Activated naive CD8-positive, alpha-beta T cell treated with anti-CD3 and anti-CD28 coated beads, Interleukin-2, amount 10 ng/mL, durations not matched to agents 7 days and 5 days (primary cell): ENCODE results near the gene KIF26B. TPM values are rescaled to one million over a fixed set of nuclear protein-coding genes. Genes with fewer than 3 reads are reported as not detected.

Source experiments
- ATAC-seq: fragments of 150-1000 bp; cut with Tn5 transposase; one replicate; pipeline ENCODE4 v1.10.0; 2021; ENCODE audit warnings: low read depth, moderate library complexity
- POLR2A ChIA-PET: fragments of 350-600 bp; sonication (Branson Sonifier 250); formaldehyde crosslinking; loops from one replicate; lab custom pipeline; 2021; ENCODE audit warnings: antibody characterized with exemption; lab: Charles Lee
- DNase-seq: peaks from one replicate; pipeline ENCODE4 v3.0.0; 2021
- H3K27ac Mint-ChIP-seq: one replicate; pipeline ENCODE4 v1.8.0; 2022; ENCODE audit warnings: mild to moderate bottlenecking, mixed read lengths
- H3K27me3 Mint-ChIP-seq: one replicate; pipeline ENCODE4 v1.8.0; 2022; ENCODE audit warnings: mild to moderate bottlenecking, moderate library complexity, mixed read lengths
- H3K36me3 Mint-ChIP-seq: one replicate; pipeline ENCODE4 v1.8.0; 2021; ENCODE audit warnings: mild to moderate bottlenecking, mixed read lengths
- H3K4me1 Mint-ChIP-seq: one replicate; pipeline ENCODE4 v1.8.0; 2021; ENCODE audit warnings: mixed read lengths
- H3K4me3 Mint-ChIP-seq: one replicate; pipeline ENCODE4 v1.8.0; 2022; ENCODE audit warnings: mild to moderate bottlenecking, moderate library complexity, mixed read lengths
- H3K9me3 Mint-ChIP-seq: one replicate; pipeline ENCODE4 v1.8.0; 2021; ENCODE audit warnings: mixed read lengths
- total RNA-seq, 2 experiments: library from RNA; stranded (reverse); gene quantifications; one replicate each; pipeline ENCODE4 v1.2.3, GENCODE V29; 2021

Gene KIF26B
- total RNA-seq, 2 experiments from 2014 or later = 0.14 TPM; not detected in 1

- H3K9me3 Mint-ChIP-seq = peaks cover 2% of the 10 kb centered on the region
- H3K4me1 Mint-ChIP-seq = no peaks in the 10 kb centered on the region
- peaks cover 7% of the 10 kb centered on the region for H3K27me3 Mint-ChIP-seq
- POLR2A ChIA-PET = no interaction called here
- DNase-seq = no peak
- ATAC-seq = no peak
- H3K36me3 Mint-ChIP-seq = no peaks in the 10 kb centered on the region
- no peak overlapping the region for H3K4me3 Mint-ChIP-seq
- H3K27ac Mint-ChIP-seq = no peak overlapping the region
These were observed 124.6 kb downstream of the KIF26B start for GRCh38 chr1:245279346-245279745.

- H3K4me1 Mint-ChIP-seq = no peaks in the 10 kb centered on the region
- DNase-seq (no peak), ATAC-seq (no peak)
- no peak overlapping the region for H3K27ac Mint-ChIP-seq
- peaks cover 2% of the 10 kb centered on the region for H3K9me3 Mint-ChIP-seq
- POLR2A ChIA-PET = no interaction called here
- H3K4me3 Mint-ChIP-seq = no peak overlapping the region
- H3K27me3 Mint-ChIP-seq = no peaks in the 10 kb centered on the region
- H3K36me3 Mint-ChIP-seq = no peaks in the 10 kb centered on the region
These were observed 128.2 kb downstream of the KIF26B start for GRCh38 chr1:245283001-245283400.

GRCh38 chr1:245285168-245285567 lies 130.4 kb downstream of the KIF26B start:
- H3K4me1 Mint-ChIP-seq = no peaks in the 10 kb centered on the region
- POLR2A ChIA-PET = no interaction called here
- ATAC-seq = no peak

GRCh38 chr1:245288796-245289195 lies 134.0 kb downstream of the KIF26B start:
- no peaks in the 10 kb centered on the region for H3K4me1 Mint-ChIP-seq

More at GRCh38 chr1:245285168-245285567, 130.4 kb downstream of the KIF26B start:
- Mint-ChIP-seq H3K27me3 (peaks cover 2% of the 10 kb centered on the region), H3K4me3 (no peak overlapping the region), H3K36me3 (no peaks in the 10 kb centered on the region), H3K9me3 (peaks cover 2% of the 10 kb centered on the region), H3K27ac (no peak overlapping the region)
- DNase-seq = no peak

GRCh38 chr1:245290836-245291235 lies 136.1 kb downstream of the KIF26B start:
- Mint-ChIP-seq H3K27ac (no peak overlapping the region), H3K4me1 (no peaks in the 10 kb centered on the region), H3K27me3 (peaks cover 9% of the 10 kb centered on the region), H3K4me3 (no peak overlapping the region), H3K36me3 (no peaks in the 10 kb centered on the region), H3K9me3 (no peaks in the 10 kb centered on the region)
- ATAC-seq (no peak), DNase-seq (no peak)
- POLR2A ChIA-PET = no interaction called here

More at GRCh38 chr1:245288796-245289195, 134.0 kb downstream of the KIF26B start:
- no peaks in the 10 kb centered on the region for H3K9me3 Mint-ChIP-seq
- no peak overlapping the region for H3K27ac Mint-ChIP-seq
- no peak overlapping the region for H3K4me3 Mint-ChIP-seq
- no peaks in the 10 kb centered on the region for H3K36me3 Mint-ChIP-seq
- peaks cover 4% of the 10 kb centered on the region for H3K27me3 Mint-ChIP-seq
- no peak for ATAC-seq
- DNase-seq = no peak
- POLR2A ChIA-PET = no interaction called here

DNA sequence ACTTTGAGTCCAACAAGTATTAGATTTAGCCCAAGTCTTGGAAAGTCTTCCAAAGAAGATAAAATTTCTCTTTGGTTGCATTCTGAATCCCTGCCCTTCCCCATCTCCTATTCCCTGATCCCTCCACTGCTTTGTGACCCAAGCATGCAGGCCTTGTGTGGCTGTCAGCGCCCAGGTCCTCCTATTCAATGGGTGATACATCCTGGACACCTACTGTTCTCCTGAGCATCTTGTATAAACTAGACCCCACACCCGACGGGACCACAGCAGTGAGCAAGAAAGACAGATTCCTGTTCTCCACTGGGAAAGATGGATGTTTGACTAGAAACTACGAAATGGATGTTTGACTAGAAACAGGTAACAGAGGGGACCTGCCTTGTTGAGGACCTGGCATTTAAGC lies 136.6 kb downstream of the KIF26B start:
- Mint-ChIP-seq H3K4me1 (no peaks in the 10 kb centered on the region), H3K36me3 (no peaks in the 10 kb centered on the region), H3K4me3 (no peak overlapping the region), H3K27me3 (peaks cover 9% of the 10 kb centered on the region), H3K27ac (no peak overlapping the region), H3K9me3 (no peaks in the 10 kb centered on the region)
- no peak for DNase-seq
- POLR2A ChIA-PET = no interaction called here
- ATAC-seq = no peak

GRCh38 chr1:245292141-245292540 lies 137.4 kb downstream of the KIF26B start:
- POLR2A ChIA-PET = no interaction called here
- Mint-ChIP-seq H3K27ac (no peak overlapping the region), H3K4me3 (no peak overlapping the region), H3K36me3 (no peaks in the 10 kb centered on the region), H3K4me1 (no peaks in the 10 kb centered on the region), H3K9me3 (no peaks in the 10 kb centered on the region), H3K27me3 (peaks cover 9% of the 10 kb centered on the region)
- no peak for DNase-seq
- no peak for ATAC-seq

- Mint-ChIP-seq H3K9me3 (no peaks in the 10 kb centered on the region), H3K27ac (no peak overlapping the region), H3K4me3 (no peak overlapping the region), H3K27me3 (peaks cover 9% of the 10 kb centered on the region), H3K4me1 (no peaks in the 10 kb centered on the region), H3K36me3 (no peaks in the 10 kb centered on the region)
- DNase-seq (no peak), ATAC-seq (no peak)
- POLR2A ChIA-PET = no interaction called here
These were observed 137.8 kb downstream of the KIF26B start for GRCh38 chr1:245292553-245292952.

- Mint-ChIP-seq H3K4me1 (no peaks in the 10 kb centered on the region), H3K27me3 (peaks cover 7% of the 10 kb centered on the region), H3K36me3 (no peaks in the 10 kb centered on the region), H3K27ac (no peak overlapping the region), H3K9me3 (no peaks in the 10 kb centered on the region), H3K4me3 (no peak overlapping the region)
- DNase-seq (no peak), ATAC-seq (no peak)
- POLR2A ChIA-PET = no interaction called here
These were observed 139.2 kb downstream of the KIF26B start for GRCh38 chr1:245294020-245294419.

DNA sequence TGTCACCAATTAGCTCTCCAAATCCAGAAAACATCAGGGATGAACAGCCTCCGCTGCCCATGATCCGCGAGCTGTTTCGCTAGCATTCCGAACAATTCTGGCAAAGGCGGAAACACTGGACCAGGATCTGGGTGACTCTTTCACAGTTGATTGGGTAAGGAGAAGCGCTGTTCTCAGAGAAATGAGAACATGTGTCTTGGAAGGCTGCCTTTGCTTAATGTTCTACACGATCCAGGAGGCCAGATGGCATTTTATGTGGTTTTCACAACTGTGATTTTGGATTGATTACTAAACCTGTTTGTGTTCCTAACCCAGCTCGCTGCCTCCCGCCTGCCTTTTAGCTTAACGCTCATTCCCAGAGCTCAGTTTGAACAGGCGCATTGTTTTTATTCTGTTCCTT lies 144.0 kb downstream of the KIF26B start:
- peaks cover 11% of the 10 kb centered on the region for H3K27me3 Mint-ChIP-seq
- H3K36me3 Mint-ChIP-seq = no peaks in the 10 kb centered on the region
- no peak for ATAC-seq
- no peak overlapping the region for H3K4me3 Mint-ChIP-seq
- no peak overlapping the region for H3K27ac Mint-ChIP-seq
- no peaks in the 10 kb centered on the region for H3K9me3 Mint-ChIP-seq
- H3K4me1 Mint-ChIP-seq = no peaks in the 10 kb centered on the region
- POLR2A ChIA-PET = no interaction called here
- no peak for DNase-seq

DNA sequence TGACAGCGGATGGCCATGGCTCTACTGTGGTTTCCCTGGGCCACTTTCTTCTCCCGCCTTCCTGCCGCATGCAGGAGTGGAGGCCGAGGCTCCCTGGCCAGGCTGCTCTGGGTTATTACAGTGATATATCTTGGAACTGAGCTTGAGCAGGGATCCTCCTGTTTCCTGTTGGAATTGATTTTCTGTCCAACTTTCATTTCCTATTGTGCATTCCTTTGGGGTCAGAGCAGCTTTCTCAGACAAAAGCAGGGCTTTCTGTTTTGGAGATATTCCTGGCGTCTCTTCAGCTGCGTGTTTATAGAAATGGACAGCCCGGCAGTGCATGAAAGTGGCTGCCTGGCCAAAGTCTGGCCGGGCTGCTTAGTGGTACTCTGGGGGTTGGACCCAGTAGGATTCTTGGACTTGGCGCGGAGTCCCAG lies 146.4 kb downstream of the KIF26B start:
- Mint-ChIP-seq H3K27ac (no peak overlapping the region), H3K36me3 (no peaks in the 10 kb centered on the region), H3K9me3 (no peaks in the 10 kb centered on the region), H3K4me1 (no peaks in the 10 kb centered on the region), H3K4me3 (no peak overlapping the region), H3K27me3 (peaks cover 10% of the 10 kb centered on the region)
- POLR2A ChIA-PET = no interaction called here
- ATAC-seq = no peak
- no peak for DNase-seq

DNA sequence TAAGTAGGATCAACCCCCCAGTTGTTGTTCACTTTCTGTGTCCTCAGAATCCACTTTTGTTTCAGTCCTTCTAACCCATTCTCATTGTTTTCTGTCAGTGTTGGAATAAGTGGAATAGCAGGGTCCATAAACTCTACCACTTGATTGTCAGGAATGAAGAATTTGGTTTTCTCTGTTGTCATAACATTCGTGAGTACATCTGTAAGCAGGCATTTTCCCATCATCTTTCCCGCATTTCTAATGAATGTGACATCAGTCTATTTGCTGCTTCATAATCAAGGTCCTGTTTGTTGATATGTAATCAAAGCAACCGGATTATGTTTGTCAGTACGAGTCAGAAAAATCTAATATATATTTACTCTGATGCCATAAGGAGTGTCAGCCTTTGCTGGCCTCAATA lies 147.1 kb downstream of the KIF26B start:
- no peaks in the 10 kb centered on the region for H3K4me1 Mint-ChIP-seq
- no peak for DNase-seq
- POLR2A ChIA-PET = no interaction called here
- no peak overlapping the region for H3K27ac Mint-ChIP-seq
- no peak for ATAC-seq
- H3K4me3 Mint-ChIP-seq = no peak overlapping the region
- H3K36me3 Mint-ChIP-seq = no peaks in the 10 kb centered on the region
- H3K9me3 Mint-ChIP-seq = no peaks in the 10 kb centered on the region
- peaks cover 10% of the 10 kb centered on the region for H3K27me3 Mint-ChIP-seq

- no peak for DNase-seq
- H3K4me3 Mint-ChIP-seq = no peak overlapping the region
- H3K9me3 Mint-ChIP-seq = no peaks in the 10 kb centered on the region
- H3K27me3 Mint-ChIP-seq = peaks cover 10% of the 10 kb centered on the region
- no peaks in the 10 kb centered on the region for H3K36me3 Mint-ChIP-seq
- H3K27ac Mint-ChIP-seq = no peak overlapping the region
- ATAC-seq = no peak
- no peaks in the 10 kb centered on the region for H3K4me1 Mint-ChIP-seq
- POLR2A ChIA-PET = no interaction called here
These were observed 149.9 kb downstream of the KIF26B start for GRCh38 chr1:245304698-245305097.

DNA sequence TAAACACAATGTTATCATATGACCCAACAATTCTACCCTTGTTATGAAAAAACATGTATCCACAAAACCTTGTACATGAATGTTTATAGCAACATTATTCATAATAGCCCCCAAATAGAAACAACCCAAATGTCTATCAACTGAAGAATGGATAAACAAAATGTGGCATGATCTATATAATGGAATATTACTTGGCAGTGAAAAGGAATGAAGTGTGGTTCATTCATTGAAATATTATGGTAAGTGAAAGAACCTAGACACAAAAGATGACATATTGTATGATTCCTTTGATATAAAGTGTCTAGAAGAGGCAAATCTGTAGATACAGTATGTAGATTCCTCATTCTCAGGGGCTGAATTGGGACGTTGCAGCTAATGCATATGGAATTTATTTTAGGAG lies 151.2 kb downstream of the KIF26B start:
- DNase-seq = no peak
- no peak overlapping the region for H3K27ac Mint-ChIP-seq
- no peaks in the 10 kb centered on the region for H3K9me3 Mint-ChIP-seq
- H3K4me1 Mint-ChIP-seq = peaks cover 7% of the 10 kb centered on the region
- ATAC-seq = no peak
- peaks cover 12% of the 10 kb centered on the region for H3K27me3 Mint-ChIP-seq
- H3K4me3 Mint-ChIP-seq = no peak overlapping the region
- POLR2A ChIA-PET = no interaction called here
- no peaks in the 10 kb centered on the region for H3K36me3 Mint-ChIP-seq
